Right kidney (tissue), 9 donors: ENCODE data around the gene VIP.
"Not testable (repeated sequence)": the region's sequence is repeated elsewhere in the genome, so short reads cannot be mapped to it uniquely, and the experiment has no call there.

Experiments used
- DNase-seq: peaks from one replicate; pipeline ENCODE4 v3.0.0-alpha.2; 2016
- long read RNA-seq, 8 donors: transcript quantifications; one replicate each; lab custom pipeline, GENCODE V29; 2026

Gene VIP
- long read RNA-seq, donor 1 = 0 reads
- long read RNA-seq, donor 2 = 0 reads
- long read RNA-seq, donor 3, partial matches to known transcripts = 0 of 1 reads
- long read RNA-seq, donor 3, other reads (novel, unspliced or antisense) = 0 of 1 reads
- long read RNA-seq, donor 4, partial matches to known transcripts = 0 of 1 reads
- long read RNA-seq, donor 4, other reads (novel, unspliced or antisense) = 0 of 1 reads
- long read RNA-seq, donor 5 = 0 reads
- long read RNA-seq, donor 6 = 0 reads
- long read RNA-seq, donor 7 = 0 reads
- long read RNA-seq, donor 8 = 0 reads

DNA sequence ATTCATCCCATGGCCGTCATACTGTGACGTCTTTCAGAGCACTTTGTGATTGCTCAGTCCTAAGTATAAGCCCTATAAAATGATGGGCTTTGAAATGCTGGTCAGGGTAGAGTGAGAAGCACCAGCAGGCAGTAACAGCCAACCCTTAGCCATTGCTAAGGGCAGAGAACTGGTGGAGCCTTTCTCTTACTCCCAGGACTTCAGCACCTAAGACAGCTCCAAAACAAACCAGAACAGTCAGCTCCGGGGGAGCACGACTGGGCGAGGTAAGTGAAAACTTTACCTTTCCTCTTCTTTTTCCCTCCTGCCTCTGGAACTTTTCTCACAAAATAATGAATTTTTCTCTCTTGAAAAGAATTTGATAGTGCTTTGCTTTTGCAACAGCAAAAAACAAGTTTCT, at the start of gene VIP:
VIP (plus strand) TSS at position 104 of the 400 bp plus-strand sequence. CDS start 1,381 bp downstream, outside the sequence.
- no peak for DNase-seq

DNA sequence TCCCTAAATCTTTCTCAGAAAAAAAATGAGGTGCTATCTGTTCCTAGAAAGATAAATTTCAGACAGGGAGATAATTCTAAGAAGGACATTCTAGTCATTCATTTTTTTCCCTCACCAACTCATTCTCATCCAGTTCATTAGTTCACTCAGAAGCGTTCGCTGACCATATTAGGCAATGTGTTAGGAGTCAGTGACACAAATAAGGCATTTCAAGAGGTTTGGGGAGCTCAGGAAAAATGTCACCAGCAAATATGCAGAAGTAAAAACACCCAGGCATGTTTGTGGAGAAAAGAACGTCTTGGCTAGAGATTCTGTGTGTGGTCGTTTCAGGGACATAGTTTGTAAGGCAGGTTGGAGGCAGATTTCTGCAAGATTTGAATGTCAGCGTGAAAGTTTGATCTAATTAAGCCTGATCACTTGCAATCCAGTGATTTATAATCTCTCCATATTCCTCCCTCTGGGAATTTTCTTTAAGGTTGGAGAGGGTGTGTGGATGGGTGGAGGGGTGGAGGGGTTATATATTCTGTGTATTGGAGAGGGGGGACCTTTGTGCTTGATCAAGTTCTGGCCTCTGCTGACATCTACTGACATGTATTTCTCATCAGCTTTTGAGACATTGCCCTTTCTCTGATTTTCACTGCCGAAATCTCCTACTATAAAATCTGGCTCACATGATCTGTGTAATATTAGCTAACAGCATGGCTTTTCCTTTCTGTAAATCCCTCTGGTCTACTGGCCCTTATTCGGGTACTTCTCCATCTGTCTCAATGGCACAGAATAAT, 49.3 kb upstream of the VIP start:
- no peak for DNase-seq

DNA sequence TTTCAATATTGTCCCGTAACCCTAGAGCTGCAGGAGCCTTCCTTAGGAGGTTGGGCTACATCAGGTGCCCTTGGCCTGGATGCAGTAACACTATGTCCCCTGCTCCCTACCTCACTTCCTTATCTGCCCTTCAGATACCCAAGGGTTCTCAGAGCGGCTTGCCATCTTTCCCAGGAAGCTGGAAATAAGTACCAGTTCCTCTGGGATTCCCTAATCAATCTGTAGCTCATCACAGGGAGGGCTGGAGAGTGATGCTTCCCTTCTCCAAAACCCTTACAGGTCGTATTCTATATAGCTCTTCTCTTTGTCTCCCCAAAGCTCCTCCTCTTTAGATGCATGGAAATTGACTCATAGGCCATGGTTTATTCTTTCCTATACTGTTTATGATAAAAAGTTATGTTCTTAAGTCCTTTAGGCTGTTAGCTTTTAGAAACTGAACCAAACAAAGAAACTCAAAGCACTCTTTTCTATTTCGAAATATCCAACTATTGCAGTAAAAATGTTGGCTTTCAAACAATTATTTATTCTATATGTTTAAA, 48.7 kb upstream of the VIP start:
- no peak for DNase-seq

DNA sequence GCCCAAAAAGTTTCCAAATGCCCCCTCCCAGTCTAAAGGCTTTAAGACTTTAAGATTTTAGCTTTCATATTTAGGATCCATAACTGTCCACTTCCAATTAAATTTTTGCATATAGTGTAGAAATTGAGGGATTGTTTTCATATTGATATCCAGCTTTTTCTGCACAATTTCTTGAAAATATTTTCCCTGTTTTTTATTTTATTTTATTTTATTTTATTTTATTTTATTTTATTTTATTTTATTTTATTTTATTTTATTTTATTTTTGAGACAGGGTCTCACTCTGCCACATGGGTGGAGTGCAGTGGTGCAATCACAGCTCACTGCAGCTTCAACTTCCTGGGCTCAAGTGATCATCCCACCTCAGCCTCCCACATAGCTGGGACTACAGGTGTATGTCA, 46.8 kb upstream of the VIP start:
- DNase-seq = not testable (repeated sequence)

DNA sequence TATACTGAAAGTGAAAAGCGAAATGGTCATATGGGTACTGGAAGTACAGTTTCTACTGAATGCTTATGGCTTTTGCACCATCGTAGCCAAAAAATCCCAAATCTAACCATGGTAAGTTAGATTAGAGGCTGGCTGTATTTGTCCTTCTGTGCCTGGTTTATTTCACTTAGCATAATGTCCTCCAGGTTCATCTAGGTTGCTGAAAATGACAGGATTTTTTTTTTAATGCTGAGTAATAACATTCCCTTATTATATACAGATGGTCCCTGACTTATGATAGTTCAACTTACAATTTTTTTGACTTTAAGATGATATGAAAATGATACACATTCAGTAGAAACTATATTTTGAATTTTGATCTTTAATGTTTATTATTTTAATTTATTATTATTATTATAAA, 45.3 kb upstream of the VIP start:
- DNase-seq = no peak

DNA sequence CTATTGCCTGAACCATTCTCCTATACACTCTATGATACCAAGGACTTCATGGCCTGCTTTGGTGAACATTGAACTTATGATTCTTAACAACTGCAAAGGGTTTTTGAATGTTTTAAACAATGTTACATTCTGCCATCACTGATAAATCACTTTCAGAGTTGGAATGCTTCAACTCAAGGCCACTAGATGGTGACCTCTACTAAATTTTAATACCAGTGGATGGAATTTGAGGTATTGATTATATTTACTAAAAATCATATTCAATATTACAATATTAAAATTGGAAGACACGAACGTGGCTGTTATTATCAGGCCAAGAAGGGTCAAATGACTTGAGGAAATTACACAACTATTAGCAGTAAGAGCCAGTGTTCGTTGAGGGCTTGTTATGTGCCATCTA, 34.3 kb upstream of the VIP start:
- DNase-seq = no peak

DNA sequence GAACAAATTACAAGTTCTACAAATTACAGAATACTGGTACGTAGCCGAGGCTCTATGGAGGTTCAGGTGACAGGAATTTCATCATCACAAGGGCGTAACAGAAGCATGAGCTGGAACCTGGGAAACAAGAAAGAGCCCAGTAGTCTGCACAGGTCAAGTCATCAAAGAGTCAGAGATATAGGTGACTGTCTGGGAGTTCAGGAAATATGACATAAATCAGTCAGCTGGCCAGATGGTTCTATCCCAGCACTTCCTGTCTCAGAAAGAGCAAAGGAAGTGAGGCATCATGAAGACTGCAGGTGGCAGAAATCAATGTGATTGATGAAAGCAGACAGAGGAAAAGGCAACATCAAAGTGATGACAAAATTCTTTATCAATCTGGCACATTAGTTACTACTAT, 29.6 kb upstream of the VIP start:
- DNase-seq = no peak

DNA sequence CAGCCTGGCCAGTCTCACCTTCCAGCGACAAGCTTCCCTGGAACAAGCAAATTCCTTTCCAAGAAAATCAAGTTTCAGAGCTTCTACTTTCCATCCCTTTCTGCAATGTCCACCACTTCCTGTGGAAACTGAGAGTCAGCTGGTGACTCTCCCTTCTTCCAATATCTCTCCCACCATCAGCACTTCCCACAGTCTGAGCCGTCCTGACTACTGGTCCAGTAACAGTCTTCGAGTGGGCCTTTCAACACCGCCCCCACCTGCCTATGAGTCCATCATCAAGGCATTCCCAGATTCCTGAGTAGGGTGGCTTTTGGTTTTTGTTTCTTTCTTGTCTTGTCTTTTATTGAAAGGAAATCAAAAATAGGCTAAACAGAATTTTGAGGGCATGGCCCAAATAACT, 28.6 kb upstream of the VIP start:
- no peak for DNase-seq

DNA sequence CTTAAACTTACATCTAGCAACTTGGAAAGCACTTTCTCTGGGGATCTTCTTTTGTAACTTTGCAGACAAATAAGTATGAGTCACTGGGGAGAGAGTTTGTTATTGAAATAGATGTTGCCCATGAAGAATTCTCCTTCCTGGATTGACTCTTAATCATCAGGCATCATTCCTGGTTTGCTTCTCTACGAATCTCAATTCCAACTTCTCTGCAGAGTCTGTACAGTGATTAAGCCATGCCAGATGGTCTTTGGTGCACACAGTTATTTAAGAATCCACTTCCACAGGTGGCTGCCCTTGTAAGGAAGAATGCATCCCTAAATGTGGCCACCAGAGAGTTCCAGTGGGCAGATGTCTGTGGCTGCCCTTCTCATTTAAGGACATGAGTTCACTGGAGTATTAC, 27.2 kb upstream of the VIP start:
- DNase-seq = no peak

DNA sequence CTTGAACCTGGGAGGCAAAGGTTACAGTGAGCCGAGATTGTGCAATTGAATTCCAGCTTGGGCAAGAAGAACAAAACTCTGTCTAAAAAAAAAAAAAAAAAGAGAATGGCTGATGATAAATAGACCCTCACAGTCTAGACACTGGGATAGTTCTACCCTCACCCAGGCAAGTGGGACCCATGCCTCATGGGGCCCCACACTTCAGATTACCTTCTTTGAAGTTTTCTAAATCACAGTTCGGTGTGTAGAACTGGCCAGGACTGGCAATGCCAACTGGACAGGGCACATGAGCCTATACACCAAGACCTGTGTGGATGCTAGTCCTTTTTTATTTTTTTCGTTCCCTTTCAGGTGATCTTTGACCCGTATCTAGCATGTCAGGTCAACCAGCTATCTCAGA, 24.3 kb upstream of the VIP start:
- DNase-seq = no peak

DNA sequence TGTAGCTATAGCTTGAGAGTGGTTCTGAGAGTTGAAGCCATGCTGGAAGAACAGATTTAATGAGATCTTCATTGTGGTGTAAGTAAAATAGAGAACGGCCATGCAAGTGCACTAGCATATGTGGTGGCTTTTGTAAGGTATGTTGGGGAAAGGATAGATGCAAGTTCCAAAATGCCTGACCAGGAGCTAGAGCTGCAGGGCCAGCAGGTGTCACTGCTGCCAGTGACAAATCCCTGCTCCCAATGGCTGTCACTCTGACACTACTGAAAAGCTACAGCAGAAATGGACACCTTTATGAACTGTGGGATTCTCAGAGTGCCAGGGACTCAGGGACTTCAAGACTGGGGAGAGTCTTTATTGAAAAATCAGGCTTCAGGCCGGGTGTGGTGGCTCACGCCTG, 23.1 kb upstream of the VIP start:
- no peak for DNase-seq

DNA sequence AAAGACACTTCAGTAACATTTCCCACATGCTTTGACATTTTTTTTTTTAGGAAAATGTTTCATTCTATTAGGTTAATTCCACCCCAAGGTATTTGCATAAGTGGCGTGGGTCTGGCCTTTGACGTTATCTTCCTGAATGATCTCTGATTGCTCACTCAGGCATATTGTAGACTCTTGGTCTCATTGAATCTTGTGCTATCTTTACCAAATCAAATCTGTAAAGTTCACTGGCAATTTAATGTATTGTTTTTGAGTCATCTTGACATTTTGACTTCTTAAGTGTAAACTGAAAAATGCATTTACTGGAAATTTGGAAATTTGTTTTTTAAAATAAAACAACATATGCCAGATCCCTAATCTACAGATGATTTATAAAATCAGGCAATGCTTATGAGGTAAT, 16.0 kb upstream of the VIP start:
- DNase-seq = no peak

DNA sequence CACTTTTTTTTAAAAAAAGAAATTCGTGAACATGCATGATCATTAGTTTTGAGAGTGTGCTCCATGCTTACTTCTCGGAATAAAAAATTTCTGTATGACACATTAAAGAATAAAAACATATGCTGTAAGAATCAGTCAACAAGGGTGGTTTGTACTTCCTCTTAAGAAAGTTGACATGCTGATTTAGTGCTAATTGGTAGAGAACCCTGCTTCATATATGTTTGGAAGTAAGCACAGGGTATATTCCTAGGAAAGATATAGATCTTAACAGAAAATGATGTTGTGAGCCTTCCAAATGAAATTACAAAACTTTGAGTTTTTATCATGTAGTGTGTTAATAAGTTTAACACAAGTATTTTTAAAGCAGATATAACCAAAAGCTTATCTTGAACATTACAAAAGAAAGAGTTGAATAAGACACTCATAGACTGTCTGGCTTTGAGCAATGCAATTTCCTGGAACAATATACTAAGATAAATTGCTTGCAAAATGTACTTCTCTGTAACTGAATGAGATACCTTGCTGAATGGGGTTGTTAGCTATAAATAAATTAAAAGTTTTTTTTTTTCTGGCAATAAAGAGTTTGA, 13.8 kb upstream of the VIP start:
- no peak for DNase-seq

DNA sequence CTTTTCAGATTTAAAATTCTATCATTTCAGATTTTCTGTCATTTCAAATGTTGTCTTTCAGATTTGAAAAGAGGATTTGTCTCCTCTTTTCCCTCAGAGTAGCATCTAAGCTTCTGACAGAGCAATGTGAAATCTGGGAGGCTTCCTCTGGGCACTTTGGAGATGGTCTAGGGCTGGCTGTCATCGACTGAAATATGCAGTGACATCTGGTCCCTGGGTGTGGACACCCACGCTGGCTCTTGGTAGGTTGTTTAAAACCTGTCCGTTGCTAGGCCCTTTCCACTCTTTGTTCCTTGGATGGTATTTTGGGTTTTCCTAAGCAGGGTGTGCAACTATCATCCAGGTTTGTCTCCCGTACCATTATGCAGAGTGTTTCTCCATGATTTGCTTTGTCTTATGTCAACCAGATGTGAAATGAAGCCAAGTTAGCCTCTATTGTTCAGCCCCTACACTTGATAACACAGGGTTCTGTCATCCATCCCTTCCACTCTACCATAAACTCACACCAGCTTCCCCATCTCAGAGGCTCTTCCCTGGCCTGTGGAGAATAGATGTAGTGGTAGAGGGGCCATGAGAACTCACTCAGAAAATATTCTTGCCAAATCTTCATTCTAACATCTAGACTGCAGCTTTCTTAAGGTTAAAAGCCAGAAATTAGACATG, 5.0 kb upstream of the VIP start:
- no peak for DNase-seq

DNA sequence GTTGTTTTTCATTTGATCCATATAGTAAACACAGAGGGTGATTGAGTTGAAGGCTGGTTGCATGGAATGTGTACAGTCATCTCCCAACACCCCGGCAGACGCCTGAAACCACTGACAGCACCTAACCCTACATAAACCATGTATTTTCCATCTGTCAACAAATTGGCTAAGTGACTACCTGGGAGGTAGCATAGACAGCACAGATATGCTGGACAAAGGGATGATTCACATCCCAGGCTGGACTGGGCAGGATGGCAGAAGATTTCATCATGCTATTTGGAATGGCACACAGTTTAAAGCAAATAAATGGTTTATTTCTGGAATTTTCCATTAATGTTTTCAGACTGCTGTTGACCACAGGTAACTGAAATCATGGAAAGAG, 4.4 kb upstream of the VIP start:
- no peak for DNase-seq

DNA sequence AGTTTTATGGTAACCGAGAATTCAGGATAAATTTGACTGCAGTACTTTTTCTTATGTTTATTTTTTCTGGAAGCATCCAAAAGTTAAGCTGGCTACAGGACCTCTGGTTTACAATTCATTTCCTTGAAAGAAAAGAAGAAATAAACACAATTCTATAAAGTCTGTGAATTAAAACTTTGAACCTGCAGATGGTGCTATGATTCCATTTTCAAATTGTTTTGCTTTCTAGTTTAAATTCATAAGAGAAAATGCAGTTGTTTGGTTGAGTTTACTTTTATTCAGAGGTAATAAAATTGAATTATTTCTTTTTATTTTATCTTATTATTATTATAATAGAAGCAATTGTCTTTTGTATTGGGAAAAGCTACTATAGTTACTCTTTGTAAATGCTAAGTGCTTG, 1.8 kb upstream of the VIP start:
- no peak for DNase-seq

DNA sequence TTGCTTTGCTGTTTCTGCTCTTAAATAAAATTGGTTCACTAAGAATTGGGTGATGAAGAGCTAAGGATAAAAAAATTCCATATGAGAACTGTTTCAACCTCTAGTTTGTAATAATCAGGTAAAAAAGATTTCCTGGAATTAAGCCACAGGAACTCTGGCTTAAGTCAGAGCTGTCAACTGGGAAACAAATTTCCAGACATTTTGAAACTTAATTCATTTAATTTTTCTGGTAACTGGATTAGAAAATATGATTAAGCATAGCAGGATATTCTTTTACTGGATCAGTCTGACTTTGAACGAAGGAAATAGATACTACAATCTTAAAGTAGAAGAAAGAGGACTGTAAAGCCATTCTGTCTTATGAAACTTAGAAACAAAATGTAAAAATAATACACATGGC, 1.3 kb upstream of the VIP start:
- DNase-seq = no peak

DNA sequence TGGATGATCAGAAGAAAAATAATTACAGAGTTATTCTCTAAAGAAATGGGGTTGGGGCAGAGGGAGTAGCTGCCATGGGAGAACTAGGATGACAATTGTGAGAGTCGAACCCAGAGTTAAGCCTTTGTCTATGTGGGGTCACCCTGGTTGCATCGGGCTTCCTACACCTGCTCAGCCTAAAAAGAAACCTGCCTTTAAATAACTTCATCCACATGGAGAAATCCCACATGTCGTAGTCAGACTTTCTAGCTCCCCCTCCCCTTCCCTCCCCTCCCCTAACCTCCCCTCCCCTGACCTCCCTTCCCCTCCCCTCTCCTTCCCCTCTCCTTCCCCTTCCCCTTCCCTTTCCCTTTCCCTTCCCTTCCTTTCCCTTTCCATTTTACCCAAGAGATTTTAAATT, 14.7 kb downstream of the VIP start:
- no peak for DNase-seq

DNA sequence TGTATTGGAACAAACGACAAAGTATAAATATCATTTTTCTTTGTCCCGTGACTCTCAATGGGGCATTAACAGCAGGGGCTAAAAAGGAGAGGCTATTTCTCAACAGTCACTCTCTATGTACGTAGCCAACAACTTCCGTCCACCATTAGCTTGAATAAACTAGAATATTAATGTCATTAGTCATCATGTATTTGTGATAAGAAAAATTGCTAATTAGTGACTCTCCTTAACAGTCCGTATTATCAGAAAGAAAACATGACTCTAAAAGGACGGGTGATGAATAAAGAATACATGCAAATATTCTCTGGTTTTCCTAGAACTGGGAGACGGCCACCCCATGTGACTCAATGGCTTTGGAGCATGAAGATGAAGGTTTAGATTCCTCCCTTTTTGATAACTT, 18.6 kb downstream of the VIP start:
- DNase-seq = no peak

DNA sequence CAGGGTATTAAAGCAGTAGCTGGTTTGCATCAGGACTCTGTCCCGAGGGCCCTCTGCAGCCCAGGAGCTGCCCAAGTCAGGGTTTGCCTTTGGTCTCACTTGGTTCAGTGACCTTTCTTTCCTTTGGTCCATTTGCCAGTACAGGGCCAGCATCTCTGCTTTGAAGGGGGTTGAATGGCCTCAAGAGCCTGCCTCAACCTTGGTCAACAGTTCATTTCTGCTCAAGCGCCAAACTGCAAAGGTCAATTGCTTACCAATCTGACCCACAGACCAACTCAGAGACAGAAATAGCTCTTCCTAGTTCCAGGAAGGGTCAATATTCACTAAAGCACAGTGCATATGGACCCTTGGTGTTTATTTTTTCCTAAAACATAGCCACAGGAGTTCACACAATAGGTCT, 19.4 kb downstream of the VIP start:
- no peak for DNase-seq

DNA sequence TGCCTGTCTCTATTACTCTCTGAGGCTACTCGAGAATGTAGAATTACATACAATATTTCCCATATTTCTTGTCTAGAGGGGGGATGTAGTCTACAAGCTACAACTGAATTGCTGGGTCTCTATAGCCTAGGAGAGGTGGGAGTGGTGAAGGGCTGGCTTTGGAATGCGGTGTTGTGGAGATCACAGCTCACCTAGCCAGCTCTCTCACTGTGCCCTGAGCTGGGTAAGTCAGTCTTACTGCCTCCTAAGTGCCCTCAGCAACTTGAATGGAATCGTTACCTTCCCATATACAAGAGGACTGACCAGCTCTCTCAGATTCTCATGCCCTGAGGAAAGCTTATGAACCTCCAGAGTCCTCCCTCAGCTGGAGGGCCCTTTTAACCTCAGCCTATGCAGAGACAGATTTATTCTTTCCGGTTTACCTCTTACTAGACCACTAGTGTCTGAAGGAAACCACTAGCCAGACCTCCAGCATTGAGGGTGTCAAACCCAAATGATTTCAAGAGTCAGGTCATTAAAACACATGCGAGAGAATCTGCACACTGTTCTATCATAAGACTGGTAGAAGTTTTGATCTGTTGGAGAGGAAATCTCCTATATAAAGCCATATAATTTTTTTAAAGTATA, 20.6 kb downstream of the VIP start:
- DNase-seq = no peak

DNA sequence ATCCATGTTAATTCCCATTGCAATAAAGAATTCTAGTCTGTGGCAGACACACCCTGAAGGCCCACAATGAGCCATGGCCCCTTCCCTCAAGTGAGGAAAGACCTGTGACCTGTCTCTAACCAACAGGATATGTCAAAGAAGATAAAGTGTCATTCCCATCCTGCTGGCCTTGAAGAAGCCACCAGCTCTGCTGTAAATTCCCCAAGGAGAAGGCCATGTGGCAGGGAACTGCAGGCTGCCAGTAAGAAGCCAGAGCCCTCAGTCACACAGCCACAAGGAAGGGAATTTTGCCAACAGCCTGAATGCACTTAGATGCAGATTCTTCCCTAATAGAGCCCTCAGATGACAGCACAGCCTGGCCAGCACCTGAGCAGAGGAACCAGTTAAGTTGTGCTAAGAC, 24.8 kb downstream of the VIP start:
- DNase-seq = no peak

DNA sequence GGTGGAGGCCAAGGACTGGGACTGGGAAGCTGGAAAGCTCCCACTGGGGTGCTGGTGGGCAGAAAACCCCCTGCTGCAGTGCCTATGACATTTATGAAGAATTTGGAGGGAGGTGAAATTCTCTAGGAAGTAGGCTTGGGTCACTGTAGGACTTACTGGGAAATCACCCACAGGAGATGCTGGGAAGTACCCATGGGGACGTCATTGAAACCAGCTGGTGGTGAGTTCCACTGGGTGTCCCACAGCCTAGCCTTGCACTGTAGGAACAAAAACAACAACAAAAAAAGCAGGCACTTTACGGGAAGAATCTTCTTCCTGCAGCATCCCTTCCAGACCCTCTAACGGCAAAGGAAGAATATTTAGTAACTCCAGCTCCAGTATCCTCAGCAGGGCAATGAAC, 26.2 kb downstream of the VIP start:
- no peak for DNase-seq
